DMS 273 (cell line): Measurements from ENCODE around the gene SUFU.
A peak's percentile ranks its signal among the peaks of the same experiment; 100 is the strongest.
"Not testable (repeated sequence)": the region's sequence is repeated elsewhere in the genome, so short reads cannot be mapped to it uniquely, and the experiment has no call there.

Experiments
- DNase-seq: peaks from one replicate; lab custom pipeline; 2025; ENCODE audit not compliant: unreplicated experiment; lab: John Stamatoyannopoulos, UW

Gene SUFU

DNA sequence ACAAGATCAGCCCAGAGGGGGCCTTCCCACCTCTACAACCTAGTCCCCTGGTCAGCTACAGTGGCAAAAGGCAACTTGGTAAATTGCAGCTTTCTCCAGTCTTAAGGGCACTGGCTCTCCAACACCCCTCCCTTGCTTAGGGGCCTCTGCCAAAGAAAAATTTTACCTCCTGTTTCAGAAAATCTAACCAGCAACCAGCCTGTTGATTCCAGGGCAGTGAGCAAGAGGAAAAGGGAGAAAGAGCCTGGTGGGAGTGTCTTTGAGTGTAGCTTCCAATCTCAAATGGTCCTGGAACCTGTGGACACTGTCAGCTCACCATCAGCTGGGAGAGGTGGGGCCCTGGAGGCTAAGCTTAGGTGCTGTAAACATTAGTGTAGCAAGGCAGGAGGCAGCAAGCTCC is 24.1 kb upstream of the SUFU start:
- no peak for DNase-seq

- no peak for DNase-seq
Observed at GRCh38 chr10:102480396-102480795, 23.4 kb upstream of the SUFU start.

DNA sequence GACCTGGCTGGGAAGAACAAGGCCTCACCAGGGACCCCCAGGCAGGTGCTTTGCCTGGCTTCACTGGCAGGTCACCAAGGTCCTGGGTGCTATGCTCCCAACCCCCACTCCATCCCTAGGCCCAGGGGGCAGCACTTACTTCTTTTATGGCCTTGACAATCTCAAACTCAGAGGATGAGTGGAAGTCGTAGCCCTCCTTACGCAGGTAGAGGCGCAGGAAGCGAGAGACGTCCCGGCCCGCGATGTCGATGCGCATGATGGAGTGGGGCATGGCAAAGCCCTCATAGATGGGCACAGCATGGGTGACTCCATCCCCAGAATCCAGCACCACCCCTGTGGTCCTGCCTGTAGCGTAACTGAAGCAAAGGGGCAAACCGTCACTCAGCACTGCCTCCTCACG is 19.8 kb upstream of the SUFU start:
- no peak for DNase-seq

GRCh38 chr10:102485093-102485784 is 18.5 kb upstream of the SUFU start:
- DNase-seq: peak; percentile 75

DNA sequence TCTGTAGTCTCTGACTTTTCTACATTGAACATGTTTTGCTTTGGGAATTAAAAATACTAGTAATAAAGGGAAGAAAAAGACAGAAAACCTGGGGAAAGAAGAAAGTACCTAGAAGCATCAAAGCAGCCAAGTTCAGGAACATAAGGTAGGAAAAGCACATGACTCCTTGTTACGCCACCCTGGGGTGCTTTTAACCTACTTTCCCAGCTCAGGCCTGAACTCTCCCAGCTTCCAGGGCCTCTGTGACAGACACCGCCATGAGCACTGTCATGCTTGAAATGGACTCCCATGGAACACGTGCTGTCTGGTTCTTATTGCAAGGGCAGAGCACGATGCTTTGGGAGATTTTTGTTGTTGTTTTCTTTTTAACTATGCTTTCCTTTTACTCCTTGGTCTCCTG is 12.6 kb upstream of the SUFU start:
- no peak for DNase-seq

GRCh38 chr10:102492344-102492939 is 11.3 kb upstream of the SUFU start:
- DNase-seq: peak; percentile 32

DNA sequence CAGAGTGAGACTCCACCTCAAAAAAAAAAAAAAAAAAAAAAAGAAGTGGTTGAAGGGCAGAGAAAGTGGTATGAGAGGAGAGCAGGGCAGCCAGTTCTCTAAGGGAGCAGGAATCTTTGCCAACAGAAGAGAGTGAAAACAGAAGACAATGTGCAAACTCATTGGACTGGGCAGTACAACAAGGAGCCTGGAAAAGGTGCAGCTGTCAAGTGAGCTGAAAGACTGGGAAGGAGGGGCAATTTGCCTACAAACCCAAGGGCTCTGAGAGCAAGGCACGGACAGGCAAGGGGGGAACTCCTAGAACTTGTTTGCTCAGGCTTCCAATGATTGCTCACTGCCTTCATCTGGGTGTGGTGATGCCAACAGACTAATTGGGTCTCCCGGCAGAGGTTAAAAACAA is 10.8 kb upstream of the SUFU start:
- peak; percentile 35 for DNase-seq

DNA sequence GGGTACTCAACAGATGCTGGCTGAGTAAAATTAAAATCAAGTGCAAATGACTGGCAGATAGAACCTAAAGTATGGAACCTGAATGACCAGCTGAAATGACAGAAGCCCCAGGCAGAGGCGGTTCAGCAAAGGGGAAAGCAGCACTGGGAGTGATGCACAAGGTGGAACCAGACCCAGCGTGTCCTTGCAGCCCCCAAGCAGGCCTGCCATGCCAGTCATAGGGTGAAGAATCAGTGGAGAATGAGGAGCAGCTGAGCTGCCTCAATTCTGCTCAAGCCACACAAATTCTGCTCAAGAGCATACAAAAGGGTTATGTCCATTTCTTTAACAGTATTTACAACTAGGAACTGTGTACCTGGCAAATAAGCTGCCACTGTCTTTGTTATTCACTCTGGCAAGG is 10.0 kb upstream of the SUFU start:
- DNase-seq: no peak

- DNase-seq: no peak
Observed at GRCh38 chr10:102497545-102497944, 6.2 kb upstream of the SUFU start.

- no peak for DNase-seq
Observed at GRCh38 chr10:102499356-102499755, 4.4 kb upstream of the SUFU start.

- not testable (repeated sequence) for DNase-seq
Observed at GRCh38 chr10:102500686-102501085, 3.1 kb upstream of the SUFU start.

- DNase-seq: no peak
Observed at GRCh38 chr10:102501201-102502028, 2.4 kb upstream of the SUFU start.

DNA sequence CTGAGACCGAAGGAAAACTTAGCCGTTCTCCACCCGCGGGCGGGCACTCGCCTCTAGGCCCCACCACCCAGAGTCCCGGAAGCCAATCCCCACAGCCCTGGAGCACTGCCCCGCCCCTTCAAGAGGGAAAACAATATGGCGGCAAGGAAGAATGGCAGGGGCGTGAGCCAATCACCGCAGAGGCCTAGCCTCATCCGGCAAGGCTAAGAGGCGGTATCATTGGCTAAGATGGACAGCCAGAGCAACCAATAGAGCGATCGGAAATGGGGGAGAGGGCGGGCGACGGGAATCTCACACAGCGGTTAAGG is 1.8 kb upstream of the SUFU start:
- peak; percentile 98 for DNase-seq

- DNase-seq: peak; percentile 98
Observed at GRCh38 chr10:102502337-102503151, 1.2 kb upstream of the SUFU start, which contains the start of gene ACTR1A. TSS of gene ACTR1A (minus strand) at chr10:102502712. CDS start at chr10:102502647, 65 bp downstream.

DNA sequence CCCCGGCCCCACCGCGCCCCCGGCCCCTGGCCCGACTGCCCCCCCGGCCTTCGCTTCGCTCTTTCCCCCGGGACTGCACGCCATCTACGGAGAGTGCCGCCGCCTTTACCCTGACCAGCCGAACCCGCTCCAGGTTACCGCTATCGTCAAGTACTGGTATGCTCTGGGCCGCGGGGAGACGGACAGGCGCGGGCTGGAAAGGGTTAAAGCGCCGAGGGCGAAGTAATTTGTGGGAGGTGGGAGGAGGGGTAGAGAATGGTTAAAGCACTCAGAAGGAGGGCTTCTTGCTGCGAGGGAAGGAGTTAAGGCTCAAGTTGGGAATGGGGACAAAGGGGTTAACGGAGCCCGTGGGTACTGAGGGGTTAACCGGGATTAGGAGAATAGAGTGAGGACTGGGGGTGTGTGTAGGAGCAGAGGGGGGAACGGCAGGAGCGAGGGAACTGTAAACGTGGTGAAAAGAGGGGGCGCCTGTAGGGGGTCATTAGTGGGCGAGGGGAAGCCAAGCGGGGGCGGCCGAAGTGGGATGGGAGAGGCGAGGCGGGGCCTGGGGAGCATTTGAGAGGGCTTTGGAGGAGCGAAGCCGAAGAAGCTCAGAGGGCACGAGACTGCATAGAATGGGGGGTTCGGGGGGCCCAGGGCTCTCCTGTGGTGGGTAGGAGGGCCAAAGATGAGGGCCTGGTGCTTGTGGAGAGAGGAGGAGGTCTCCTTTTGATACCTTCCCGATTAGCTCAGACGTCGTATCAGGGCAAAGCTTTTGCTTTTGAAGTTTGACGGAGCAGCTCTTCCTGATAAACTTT is 605 bp downstream of the SUFU start:
- peak; percentile 41 for DNase-seq

GRCh38 chr10:102504976-102505300 is 1.2 kb downstream of the SUFU start:
- DNase-seq: no peak

GRCh38 chr10:102505462-102506115 is 1.8 kb downstream of the SUFU start:
- DNase-seq: no peak

DNA sequence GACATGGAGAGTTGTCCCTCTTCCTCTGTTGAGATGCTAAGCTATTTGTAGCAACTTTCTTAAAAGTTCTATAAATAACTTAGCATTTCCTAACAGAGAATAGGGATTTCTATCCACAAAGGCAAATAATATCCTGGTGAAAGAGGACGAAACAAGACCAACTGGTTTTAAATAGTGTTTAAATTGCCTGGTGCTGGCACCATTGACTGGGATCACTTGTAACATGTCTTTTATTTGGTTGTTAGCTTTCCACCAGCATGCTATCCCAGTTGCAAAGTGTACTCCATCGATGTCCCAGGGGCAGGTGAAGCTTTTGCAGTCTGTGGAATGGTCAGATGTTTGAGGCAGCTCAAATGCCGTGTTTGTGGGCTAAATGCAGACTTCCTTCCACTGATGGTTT is 3.7 kb downstream of the SUFU start:
- no peak for DNase-seq

GRCh38 chr10:102508506-102508905 is 4.7 kb downstream of the SUFU start:
- no peak for DNase-seq

DNA sequence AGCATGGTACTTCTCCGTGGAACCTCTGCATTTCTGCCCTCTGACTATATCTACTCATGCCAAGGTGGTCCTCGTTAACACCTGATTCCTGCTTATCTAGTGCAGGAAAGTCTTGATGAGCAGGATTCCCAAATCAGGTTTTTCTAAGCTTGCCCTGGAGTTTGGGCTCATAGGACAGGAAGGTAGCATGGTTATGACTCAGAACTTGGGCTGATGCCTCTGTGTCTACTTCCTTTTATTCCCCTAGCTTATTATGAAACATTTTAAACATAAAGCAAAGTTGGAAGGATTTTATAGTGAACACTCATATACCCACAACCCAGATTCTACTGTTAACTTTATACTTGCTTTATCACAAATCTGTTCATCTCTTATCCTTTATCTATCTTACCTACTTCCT is 5.6 kb downstream of the SUFU start:
- DNase-seq: no peak
